Measurements from ENCODE around the gene OTULIN. TPM values are rescaled to one million over a fixed set of nuclear protein-coding genes. Genes with fewer than 3 reads are reported as not detected.

Gene OTULIN
- total and polyA plus RNA-seq, 2 donors (not counting 1 experiment from before 2014, with no cell fraction given) = 9.8 to 17.8 TPM

DNA sequence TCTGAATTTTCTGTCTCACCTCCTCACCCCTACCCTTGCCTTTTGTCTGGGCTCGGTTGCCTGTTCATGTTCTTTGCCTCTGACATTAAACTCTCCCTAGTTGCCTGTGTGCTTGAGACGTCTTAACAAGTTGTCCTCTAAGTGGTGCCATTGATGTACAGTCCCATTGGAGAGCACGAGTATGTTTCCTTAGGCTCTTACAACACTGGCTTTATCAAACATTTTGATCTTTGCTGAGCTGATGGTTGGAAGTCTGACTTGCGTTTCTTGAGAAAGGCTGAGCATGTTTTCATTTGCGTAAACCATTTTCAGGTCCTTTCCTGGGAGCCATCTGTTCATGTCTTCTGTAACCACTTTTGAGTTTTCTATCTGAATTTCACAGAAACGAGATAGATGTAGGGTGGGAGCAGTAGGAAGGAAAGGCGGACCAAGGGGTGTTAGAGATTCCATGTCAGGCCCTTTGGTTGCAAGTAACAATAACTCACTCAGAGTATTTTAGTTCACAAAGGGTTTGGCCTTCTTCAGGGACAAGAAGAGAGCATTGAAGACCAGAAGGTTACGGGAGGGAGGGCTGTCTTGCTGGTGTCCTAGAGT lies 35.4 kb downstream of the OTULIN start:
- Histone ChIP-seq H3K4me2 (ENCODE audit: extremely low read depth, insufficient read depth, low read length) (no peak overlapping the region), H3K36me3 (ENCODE audit: control insufficient read depth, insufficient read depth, low read length) (peaks cover 7% of the 10 kb centered on the region), H3K4me3 (replicated peaks in 1 of 4; ENCODE audit: control extremely low read depth in 1 of 4, insufficient read depth in 1 of 4, low read depth in 3 of 4, low read length in 4 of 4) (no peak overlapping the region), H3K27ac (ENCODE audit: insufficient read depth, low read length) (no peak overlapping the region), H2AFZ (ENCODE audit: low read length) (no peak overlapping the region), H3K27me3 (ENCODE audit: control insufficient read depth, insufficient read depth, low read length) (no peaks in the 10 kb centered on the region), H3K9me3 (ENCODE audit: control insufficient read depth, insufficient read depth, low read depth, low read length) (no peaks in the 10 kb centered on the region), H4K20me1 (ENCODE audit: control insufficient read depth, extremely low read depth, insufficient read depth, low read length) (no peaks in the 10 kb centered on the region), H3K9ac (ENCODE audit: insufficient read depth, low read length) (no peak overlapping the region), H3K4me1 (ENCODE audit: control insufficient read depth, extremely low read depth, insufficient read depth, low read length) (no peaks in the 10 kb centered on the region), H3K79me2 (ENCODE audit: control insufficient read depth, insufficient read depth, low read length) (no peaks in the 10 kb centered on the region)
- no peak for DNase-seq (ENCODE audit: low read depth in 2 of 2)
- no peak for TF ChIP-seq EZH2 (IDR thresholded peaks at IDR 0.05; ENCODE audit: low read length, missing control alignments)
- TF ChIP-seq, protein P1, sequence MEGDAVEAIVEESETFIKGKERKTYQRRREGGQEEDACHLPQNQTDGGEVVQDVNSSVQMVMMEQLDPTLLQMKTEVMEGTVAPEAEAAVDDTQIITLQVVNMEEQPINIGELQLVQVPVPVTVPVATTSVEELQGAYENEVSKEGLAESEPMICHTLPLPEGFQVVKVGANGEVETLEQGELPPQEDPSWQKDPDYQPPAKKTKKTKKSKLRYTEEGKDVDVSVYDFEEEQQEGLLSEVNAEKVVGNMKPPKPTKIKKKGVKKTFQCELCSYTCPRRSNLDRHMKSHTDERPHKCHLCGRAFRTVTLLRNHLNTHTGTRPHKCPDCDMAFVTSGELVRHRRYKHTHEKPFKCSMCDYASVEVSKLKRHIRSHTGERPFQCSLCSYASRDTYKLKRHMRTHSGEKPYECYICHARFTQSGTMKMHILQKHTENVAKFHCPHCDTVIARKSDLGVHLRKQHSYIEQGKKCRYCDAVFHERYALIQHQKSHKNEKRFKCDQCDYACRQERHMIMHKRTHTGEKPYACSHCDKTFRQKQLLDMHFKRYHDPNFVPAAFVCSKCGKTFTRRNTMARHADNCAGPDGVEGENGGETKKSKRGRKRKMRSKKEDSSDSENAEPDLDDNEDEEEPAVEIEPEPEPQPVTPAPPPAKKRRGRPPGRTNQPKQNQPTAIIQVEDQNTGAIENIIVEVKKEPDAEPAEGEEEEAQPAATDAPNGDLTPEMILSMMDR (conservative IDR thresholded peaks at IDR 0.05 in 1 of 2, IDR thresholded peaks at IDR 0.05 in 1 of 2; ENCODE audit: low read depth in 1 of 2, low read length in 2 of 2) = no peak

DNA sequence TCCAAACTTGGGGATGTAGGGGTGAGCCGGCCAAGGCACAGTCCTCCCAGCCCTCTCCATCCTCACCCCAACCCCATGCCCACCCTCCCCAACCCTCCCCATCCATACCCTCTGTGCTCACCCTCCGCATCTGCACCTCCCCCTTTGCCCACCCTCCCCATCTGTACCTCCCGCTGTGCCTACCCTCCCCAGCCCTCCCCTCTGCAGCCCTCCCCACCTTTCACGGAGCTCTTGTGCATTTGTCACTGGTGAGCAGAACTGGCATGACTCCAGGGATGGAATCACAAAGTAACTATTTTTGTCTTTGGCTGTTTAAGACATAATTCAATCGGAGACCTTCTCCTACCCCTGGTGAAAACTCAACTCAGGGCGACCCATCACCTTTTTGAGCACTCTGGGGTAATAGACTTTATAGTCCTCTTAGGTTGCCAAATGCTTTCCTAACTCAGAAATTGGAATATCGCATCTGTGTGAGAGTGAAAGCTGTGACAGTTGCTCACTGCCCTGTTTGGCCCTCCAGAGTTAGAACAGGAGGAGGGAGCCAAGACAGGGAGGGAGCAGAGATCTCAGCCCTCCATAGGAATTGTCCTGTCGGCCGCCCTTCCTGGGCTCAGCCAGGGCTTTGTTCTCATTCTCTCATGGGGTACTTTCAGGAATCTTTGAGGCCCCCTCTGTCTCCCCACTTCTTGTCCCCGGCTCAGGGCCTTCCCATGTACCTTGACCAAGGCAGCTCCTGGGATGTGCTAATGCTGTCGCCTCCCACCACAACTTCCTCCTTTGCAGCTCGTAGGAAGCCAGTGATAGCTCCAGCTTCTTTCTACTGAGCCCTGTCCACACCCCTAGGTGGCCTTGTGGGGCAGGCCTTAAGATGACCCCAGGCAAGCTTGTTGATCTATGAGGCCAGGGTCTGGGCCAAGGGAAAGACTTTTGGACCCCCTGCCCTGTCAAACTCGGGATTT lies 36.2 kb downstream of the OTULIN start:
- Histone ChIP-seq H4K20me1 (ENCODE audit: control insufficient read depth, extremely low read depth, insufficient read depth, low read length) (no peaks in the 10 kb centered on the region), H3K4me2 (ENCODE audit: extremely low read depth, insufficient read depth, low read length) (no peak overlapping the region), H3K36me3 (ENCODE audit: control insufficient read depth, insufficient read depth, low read length) (peaks cover 7% of the 10 kb centered on the region), H3K9me3 (ENCODE audit: control insufficient read depth, insufficient read depth, low read depth, low read length) (no peaks in the 10 kb centered on the region), H3K4me3 (replicated peaks in 1 of 4; ENCODE audit: control extremely low read depth in 1 of 4, insufficient read depth in 1 of 4, low read depth in 3 of 4, low read length in 4 of 4) (no peak overlapping the region), H3K27ac (ENCODE audit: insufficient read depth, low read length) (no peak overlapping the region), H3K9ac (ENCODE audit: insufficient read depth, low read length) (peak overlapping the region; percentile 10), H2AFZ (ENCODE audit: low read length) (no peak overlapping the region), H3K4me1 (ENCODE audit: control insufficient read depth, extremely low read depth, insufficient read depth, low read length) (no peaks in the 10 kb centered on the region), H3K27me3 (ENCODE audit: control insufficient read depth, insufficient read depth, low read length) (no peaks in the 10 kb centered on the region), H3K79me2 (ENCODE audit: control insufficient read depth, insufficient read depth, low read length) (no peaks in the 10 kb centered on the region)
- DNase-seq (ENCODE audit: low read depth in 2 of 2) = no peak
- no peak for TF ChIP-seq EZH2 (IDR thresholded peaks at IDR 0.05; ENCODE audit: low read length, missing control alignments)
- TF ChIP-seq, protein P1 (conservative IDR thresholded peaks at IDR 0.05 in 1 of 2, IDR thresholded peaks at IDR 0.05 in 1 of 2; ENCODE audit: low read depth in 1 of 2, low read length in 2 of 2) = no peak

DNA sequence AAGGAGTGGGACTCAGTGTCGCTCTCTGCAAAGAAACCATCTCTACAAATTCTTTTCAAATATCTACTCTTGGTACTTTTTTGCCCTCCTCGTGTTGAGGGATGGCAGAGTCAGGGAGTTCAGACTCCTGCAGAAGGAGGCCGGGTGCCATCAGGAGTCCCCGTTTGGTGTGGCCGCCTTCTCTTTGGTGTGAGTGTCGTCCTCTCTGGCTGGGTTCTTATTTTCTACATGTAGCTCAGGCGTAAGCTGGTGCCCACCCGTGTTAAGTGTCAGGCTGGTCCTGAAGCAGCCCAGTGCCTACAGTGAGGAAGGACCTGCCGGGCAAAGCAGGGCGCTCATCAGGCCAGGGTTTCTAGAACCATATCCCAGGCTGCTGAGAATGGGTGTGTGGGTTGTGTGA lies 37.0 kb downstream of the OTULIN start:
- Histone ChIP-seq H3K36me3 (ENCODE audit: control insufficient read depth, insufficient read depth, low read length) (peaks cover 7% of the 10 kb centered on the region), H2AFZ (ENCODE audit: low read length) (no peak overlapping the region), H3K27ac (ENCODE audit: insufficient read depth, low read length) (no peak overlapping the region), H3K4me3 (replicated peaks in 1 of 4; ENCODE audit: control extremely low read depth in 1 of 4, insufficient read depth in 1 of 4, low read depth in 3 of 4, low read length in 4 of 4) (no peak overlapping the region), H3K79me2 (ENCODE audit: control insufficient read depth, insufficient read depth, low read length) (no peaks in the 10 kb centered on the region), H3K9ac (ENCODE audit: insufficient read depth, low read length) (no peak overlapping the region), H3K9me3 (ENCODE audit: control insufficient read depth, insufficient read depth, low read depth, low read length) (no peaks in the 10 kb centered on the region), H3K27me3 (ENCODE audit: control insufficient read depth, insufficient read depth, low read length) (no peaks in the 10 kb centered on the region), H3K4me2 (ENCODE audit: extremely low read depth, insufficient read depth, low read length) (no peak overlapping the region), H4K20me1 (ENCODE audit: control insufficient read depth, extremely low read depth, insufficient read depth, low read length) (no peaks in the 10 kb centered on the region), H3K4me1 (ENCODE audit: control insufficient read depth, extremely low read depth, insufficient read depth, low read length) (no peaks in the 10 kb centered on the region)
- DNase-seq (ENCODE audit: low read depth in 2 of 2) = no peak
- no peak for TF ChIP-seq EZH2 (IDR thresholded peaks at IDR 0.05; ENCODE audit: low read length, missing control alignments)
- TF ChIP-seq, protein P1 (conservative IDR thresholded peaks at IDR 0.05 in 1 of 2, IDR thresholded peaks at IDR 0.05 in 1 of 2; ENCODE audit: low read depth in 1 of 2, low read length in 2 of 2) = no peak

Measured in fibroblast of lung (primary cell).